HG03575 (cell line): Measurements from ENCODE around the gene TMEM92.
"Not testable (repeated sequence)": the region's sequence is repeated elsewhere in the genome, so short reads cannot be mapped to it uniquely, and the experiment has no call there.

ENCODE experiments used
- ATAC-seq: cut with Tn5 transposase; IDR thresholded peaks from one replicate; pipeline ENCODE4 v1.9.1; 2021; ENCODE audit not compliant: unreplicated experiment, insufficient number of reproducible peaks, low FRiP score; ENCODE audit errors: extremely low read depth

Gene TMEM92

DNA sequence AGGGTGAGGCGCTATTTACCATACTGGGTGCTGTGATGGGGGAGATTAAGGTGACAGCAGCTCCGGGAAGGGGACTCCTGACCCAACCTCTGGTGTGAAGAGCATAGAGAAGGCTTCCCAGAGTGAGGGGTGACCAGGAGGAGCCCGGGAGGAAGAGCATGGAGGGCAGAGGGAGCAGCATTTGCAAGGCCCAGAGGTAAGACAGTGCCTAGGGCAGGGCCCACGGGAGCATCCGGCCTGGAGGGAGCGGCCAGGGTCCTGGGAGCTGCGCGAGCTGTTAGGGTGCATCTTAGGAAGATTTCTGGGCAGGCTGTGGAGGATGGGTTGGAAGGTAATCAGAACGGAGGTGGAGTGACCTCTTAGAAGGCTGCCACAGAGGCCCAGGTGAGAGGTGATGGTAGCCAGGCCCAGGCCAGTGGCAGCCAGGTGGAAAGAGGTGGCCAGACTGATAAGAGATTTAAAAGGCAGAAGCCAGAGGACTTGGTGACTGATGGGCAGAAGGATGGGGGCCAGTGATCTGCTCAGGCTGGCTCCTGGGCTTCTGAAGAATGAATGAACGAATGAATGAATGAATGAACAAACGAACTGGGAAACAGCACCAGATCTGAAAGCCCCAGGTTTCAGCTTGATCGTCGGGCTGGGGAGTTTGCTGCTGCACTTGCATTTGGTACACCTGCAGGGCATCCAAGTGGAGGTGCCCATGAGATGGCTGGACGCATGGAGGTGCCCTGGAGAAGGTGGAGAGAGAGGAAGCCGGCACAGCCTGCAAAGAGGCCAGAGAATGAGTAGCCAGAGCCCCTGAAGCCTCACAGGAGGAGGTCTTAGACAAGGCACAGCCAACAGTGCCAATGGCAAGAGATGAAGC, 13.0 kb upstream of the TMEM92 start:
- no peak for ATAC-seq

DNA sequence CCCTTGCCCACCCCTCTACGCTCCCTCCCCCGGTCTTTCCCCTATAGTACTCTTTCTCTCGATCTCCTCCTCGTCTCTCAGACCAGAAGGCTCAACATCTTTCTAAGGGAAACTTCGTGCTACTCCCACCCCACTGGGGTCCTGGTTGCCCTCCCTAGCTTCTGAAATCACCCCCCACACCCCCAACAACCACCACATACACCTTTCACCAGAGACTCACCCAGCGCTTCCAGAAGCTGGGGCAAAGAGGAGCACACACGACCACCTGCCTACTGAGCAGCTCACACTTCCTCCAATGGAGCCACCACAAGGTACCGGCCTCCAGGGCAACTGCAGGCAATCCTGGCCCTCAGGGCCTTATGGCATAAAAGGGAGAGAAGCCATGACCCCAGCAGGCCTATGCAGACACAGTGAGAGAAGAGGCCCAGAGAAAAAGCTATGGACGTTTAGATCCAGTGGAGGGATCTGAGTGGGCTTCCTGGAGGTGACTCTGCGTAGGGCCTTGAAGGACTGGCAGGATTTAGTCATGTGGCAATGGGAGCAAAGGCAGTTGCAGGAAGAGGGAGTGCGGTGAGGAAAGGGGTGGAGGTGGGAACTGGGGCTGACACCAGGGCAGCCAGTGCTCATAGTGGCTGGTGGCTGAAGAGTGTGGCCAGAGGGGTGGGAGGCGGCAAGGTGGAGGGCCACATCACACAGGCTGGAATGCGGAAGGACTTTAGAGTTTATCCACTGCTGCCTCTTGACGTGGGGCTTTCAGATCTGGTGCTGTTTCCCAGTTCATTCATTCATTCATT, 12.1 kb upstream of the TMEM92 start:
- ATAC-seq: no peak

DNA sequence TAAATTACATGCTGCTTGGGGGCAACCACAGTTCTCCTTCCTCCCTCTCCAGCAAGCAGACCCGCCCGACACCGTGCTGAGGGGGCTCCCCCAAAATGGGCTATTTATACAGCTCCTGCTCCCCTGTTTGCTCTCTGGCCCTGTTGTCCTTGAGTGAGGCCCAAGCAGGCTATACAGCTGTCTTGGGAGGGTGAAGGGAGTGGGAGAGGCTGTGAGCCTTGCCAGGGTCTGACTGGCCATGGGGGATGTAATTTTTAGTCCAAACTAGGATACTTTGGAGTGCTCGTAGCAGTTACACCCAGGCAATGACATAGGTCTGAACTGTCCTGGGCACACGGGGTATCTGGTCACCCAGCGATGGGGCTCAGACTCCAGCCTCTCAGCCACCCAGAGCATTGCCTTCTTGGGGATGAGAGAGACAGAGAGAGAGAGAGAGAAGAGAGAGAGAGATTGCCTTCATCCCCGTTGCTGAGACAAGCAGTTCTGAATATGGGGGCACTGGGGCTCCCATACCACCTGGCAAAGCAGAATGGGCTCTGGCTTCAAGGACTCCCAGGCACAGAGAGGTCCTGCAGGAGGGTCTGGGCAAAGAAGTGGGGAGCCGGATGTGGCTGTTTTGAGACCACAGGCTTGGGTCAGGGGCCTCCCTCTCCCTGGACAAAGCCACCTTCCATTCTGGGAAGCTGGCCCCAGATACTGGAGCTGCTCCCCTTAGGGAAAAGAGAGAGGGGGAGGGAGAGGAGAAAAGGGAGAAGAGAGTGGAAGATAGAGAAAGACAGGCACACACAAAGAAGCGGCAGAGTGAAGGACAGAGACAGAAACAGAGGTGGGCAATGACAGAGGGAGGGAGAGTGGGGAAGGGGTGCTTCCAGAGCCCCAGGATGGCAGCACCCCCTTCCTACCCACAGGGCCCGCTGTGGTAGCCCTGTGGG, 10.7 kb upstream of the TMEM92 start:
- ATAC-seq: no peak

DNA sequence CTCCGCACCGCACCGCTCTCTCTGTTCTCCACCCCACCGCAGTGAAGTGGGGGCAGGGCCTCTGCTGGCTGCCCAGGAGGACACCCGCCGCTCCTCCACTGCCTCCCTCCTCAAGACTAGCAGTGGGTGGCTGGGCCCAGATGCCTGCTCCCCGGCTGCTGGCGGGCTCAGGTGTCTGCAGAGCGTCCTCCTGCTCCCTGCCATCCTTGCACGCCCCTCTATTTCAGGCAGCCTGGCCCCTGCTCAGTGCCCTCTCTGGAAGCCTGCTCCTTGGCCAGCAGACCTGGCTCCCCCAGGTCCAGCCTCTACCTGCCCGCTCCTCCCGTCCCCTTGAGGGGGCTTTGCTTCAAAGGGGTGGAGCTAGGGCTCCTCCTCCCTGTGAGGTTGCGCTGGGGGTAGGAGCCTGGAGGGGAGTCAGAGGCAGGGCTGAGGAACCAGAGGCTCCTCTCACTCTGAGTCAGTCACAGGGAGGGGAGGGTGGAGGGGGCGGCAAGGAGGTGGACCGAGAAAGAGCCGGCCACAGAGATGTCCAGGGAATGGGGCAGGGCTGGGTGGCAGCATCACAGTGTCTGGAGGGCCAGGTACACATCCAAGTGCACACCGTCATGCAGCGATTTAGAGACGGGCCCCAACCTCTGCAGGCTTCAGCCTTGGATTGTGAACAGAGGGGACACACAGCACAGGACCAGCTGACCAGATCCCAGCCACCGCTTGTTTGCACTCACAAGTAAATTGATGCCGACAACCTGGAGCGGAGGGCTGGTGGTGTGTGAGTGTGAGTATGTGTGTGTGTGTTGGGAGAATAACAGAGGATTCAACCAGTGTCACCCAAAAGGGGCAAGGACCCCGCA, 9.8 kb upstream of the TMEM92 start:
- no peak for ATAC-seq

DNA sequence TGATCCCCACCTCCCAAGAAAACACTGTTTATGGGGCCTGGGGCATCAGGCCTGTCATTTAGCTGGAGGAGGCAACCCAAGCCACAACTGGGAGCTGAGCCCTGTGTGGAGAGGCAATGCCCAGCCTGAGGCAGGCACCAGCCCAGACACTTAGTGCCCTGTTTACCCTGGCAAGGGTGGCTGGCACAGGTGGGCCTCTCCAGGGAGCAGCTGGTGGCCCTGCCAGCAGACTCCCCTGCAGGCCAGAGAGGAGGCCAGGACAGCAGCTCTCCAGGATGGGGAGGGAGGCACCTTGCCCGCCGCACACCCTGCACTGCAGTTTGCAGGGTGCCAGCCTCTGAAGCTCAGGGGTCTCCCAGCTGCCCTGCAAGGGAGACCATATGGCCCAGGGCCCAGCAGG, 9.1 kb upstream of the TMEM92 start:
- ATAC-seq: no peak

DNA sequence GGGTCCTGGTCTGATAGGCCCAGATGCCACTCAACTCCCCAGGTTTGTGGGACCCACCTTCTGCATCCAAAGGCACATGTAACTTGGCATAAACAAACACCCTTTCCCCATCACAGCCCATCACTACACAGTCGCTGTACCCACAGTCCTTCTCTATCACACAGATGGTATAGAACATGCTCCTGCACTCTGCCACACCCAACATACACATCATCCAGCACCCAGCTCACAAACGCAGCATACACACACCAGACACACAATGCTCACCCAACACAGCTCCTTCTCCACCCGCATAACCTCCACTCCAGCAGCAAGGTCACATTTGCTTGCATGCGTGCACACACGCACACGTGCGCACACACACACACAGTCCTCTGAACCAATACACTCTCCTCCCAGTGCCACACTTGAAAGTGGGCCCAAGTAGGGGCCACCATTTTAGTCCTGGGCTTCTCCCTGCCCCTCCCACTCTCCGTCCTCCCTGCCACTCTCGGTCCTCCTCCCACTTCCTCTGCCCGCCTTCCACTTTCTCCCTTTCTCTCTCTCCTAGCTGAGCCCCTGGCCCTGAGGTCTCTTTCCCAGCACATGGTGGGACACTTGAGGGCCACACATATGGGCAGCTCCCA, 8.5 kb upstream of the TMEM92 start:
- ATAC-seq: no peak

DNA sequence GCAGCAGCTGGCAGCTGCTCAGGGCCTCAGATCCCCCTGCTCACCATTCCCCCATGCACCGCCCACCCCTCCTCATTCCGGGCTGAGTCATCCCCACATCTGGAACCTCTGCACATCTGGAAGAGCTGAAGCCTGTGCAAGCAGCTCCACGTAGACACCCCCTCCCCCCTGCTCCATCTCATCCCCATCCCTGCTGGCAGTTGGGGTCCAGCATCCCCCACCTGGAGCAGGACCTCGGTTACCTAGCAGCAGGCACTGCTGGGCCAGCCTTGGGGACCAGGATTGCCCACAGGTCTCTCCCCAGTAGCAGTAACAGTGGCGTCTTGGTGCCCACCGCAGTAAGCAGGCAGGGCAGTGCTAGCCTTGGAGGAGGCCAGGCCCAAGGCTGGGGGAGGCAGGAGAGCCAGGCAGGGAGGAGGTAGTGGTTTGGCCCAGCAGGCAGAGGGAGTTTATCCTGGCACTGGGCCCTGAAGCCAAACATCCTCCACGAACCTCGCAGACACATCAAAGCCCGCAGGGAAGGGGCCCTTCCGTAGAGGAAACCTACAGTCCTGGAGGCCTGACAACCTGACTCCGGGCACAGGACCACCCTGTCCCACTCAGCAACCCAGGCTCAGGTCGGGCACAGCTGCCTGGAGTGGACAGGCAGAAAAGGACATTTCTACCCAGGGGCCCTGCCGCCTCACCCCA, 7.7 kb upstream of the TMEM92 start:
- ATAC-seq: no peak

DNA sequence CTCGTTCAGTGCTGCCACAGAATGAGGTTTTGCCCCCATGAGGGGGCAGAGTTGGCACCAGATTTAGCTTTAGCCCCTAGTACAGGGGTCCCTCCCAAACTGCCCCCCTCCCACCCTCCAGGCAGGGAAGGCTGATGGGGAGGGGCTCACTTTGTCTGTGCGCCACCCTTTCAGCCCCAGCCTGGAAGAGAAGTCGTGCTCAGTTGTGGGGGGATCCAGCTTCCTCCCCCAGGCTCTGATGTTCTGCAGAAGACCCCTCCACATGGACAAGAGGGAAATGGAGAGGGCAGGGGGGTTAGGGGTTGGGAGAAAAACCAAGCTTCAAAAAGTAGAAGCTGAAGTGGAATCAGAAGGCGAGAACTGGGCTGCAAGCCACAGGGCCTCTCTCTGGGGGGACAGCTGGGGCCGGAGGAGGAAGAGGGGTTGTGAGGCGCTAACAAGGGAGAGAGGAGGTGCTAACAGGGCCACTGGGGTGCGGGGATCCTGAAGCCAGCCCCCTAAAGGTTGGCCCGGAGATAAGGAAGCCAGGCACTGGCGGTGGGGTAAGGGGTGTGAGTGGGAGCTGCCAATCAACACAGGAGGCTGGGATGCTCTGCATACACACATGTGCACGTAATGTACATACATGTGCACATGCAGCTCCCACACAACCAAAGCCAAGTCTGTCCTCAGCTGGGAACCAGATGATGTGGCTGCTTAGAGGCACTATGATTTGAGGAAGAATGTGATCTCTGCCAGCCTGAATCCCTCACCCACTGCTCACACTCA, 7.0 kb upstream of the TMEM92 start:
- no peak for ATAC-seq

DNA sequence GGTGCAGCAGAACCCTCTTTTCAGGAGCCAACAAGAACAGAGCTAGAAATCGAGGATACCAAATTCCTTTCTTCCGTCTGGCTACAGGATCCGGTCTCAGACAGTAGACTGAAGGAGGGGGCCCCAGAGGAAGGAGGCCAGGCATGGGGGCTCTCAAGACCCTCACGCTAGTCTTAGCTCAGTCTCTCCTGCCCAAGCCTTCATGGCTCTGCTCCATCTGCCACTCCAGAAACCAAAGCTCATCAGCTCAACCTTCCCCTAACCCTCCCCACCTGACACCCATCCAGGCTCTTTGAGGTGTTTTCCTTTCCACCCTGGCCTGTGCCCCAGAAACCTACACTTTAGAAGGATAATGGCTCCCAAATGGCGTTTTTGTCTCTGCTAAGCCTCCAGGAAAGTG, 6.2 kb upstream of the TMEM92 start:
- no peak for ATAC-seq

DNA sequence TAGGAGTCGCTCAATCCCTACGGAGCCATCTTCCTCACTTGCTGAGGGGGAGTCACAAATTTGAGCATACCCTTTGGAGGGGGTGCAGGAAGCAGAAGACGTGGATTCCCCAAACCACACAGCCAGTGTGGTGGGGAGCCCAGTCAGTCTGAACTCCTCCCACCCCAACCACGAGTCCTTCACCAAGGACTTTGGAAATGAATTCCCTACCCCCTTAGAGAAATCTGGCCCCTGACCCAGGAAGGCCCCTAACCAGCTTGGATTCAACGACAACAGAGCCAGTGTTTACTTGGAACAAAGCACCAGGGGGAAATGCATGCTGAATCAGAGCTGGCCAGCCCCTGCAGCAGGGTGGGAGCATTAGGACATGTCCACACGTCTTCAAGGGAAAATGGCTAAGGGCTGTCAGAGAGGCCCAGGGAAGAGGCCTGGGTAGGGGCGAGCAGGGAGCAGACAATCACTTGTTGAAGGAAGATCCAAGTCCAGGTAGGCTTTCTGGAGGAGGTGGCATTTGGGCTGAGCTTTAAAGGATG, 5.5 kb upstream of the TMEM92 start:
- ATAC-seq: no peak

DNA sequence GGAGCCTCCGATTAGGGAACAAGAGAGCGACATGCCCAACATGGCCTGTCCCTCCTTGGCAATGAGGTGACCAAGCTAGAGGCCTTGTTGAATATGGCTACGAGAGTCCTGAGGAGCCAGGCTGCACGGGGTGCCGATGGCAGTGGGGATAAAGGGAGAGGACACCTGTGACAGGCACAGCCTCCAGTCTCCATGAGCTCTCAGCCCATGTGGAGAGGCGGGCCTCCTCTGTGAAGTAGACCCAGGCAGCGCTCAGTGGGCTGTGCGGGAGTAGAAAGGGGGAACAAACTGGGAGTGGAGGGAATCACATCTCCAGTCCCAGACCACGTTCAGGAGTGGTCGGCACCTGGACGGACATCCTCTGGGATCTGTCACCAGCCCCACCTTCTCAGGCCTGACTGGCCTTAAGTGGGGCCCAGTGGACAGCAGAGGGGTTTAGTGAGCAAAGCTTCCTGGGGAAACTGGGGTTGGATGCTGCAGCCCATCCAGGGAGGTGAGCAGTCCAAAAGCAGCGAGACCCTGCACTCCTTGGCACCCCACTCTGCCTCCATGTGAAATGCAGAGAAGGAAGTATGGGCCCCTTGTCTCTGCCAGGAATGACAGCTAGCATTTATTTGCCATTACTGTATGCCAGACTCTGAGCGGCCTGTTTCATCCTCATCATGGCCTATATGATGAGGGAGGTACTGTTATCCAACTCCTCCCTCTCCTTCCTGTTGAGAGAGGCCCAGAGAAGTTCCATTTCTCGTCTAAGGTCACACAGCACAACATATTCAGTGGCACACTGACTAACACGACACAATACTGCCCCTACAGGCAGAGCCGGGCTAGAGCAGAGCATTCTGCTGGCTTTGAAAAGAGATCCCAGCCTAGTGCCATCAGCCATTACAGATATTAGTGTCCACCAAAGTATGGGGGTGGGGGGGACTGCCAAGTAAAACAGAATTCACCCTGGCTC, 4.5 kb upstream of the TMEM92 start:
- ATAC-seq: no peak

DNA sequence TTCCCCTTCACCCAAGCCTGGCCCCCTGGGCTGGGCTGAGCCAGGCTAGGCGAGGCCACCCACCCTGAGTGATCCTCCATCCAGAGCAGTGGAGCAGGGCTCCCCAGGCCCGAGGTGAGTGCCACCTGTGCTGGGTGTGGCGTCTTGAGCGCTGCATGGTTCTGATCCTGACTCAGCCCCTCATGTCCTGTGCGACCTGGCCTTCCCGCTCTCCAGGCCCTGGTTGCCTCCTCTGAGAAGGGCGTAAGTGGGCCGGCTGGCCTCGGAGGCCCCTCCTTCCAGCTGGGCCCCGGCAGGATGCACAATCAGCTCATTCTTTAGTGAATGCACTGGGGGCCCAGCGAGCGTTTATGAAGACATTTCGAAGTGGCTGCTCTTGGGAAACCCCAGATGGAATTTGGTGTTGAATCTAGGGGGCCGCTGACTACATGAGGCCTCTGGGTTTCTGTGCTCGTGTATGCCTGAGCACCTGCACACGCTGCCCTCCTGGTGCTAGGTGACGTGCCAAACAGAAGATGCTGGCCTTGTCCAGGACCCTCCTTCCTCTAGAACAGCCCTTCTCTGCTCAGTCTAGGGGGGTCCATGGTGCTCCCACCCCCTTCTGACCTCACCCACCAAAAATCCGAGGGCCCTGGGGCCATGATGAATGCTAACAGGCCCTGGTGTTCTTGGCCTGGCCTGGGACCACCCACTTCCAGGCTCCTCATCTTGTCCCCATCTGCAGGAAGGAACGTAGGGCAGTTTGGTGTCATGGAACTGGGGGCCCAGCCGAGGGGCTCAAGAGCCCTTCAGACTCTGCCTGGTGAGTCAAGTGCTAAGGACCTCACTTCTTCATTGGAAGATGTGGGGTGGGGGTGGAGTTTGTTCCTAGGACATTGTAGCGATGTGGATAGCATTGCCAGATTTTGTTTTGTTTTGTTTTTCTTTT, 3.6 kb upstream of the TMEM92 start:
- ATAC-seq: no peak

DNA sequence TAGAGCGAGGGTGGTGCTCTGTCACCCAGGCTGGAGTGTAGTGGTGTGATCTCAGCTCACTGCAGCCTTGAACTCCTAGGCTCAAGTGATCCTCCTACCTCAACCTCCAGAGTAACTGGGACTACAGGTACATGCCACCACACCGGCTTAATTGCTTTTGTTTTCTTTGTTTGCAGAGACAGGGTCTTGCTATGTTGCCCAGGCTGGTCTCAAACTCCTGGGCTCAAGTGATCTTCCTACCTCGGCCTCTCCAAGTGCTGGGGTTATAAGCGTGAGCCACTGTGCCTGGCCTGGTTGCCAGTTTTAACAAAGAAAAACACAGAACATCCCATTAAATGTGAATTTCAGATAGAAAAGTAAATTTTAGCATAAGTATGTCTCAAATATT, 2.9 kb upstream of the TMEM92 start:
- ATAC-seq: not testable (repeated sequence)

DNA sequence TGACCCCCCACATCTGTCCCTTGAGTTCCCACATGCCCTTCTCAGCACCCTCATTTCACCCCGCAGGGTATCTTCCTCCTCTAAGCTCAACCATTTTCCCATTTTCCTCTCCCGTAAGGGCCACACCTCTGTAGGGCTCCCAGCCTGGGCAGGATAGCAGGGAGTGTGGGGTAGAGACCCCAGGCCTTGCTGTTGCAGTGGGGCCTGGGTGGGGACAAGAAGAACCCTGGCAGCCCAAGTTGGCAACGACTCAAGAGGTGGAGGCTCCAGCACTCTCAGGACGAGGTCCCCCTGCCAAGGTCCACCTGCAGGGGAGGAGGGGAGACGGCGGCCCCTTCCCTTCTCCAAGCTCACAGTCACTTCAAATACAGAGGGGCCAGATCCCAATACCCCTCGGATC, 2.0 kb upstream of the TMEM92 start:
- ATAC-seq: no peak
